HG03097 (cell line): ENCODE measurements around the gene ATG14.
"Not testable (repeated sequence)": the region's sequence is repeated elsewhere in the genome, so short reads cannot be mapped to it uniquely, and the experiment has no call there.

Experiments
- ATAC-seq: cut with Tn5 transposase; IDR thresholded peaks from one replicate; pipeline ENCODE4 v1.9.1; 2021; ENCODE audit not compliant: unreplicated experiment, low FRiP score

ATG14 gene, protein sequence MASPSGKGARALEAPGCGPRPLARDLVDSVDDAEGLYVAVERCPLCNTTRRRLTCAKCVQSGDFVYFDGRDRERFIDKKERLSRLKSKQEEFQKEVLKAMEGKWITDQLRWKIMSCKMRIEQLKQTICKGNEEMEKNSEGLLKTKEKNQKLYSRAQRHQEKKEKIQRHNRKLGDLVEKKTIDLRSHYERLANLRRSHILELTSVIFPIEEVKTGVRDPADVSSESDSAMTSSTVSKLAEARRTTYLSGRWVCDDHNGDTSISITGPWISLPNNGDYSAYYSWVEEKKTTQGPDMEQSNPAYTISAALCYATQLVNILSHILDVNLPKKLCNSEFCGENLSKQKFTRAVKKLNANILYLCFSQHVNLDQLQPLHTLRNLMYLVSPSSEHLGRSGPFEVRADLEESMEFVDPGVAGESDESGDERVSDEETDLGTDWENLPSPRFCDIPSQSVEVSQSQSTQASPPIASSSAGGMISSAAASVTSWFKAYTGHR

GRCh38 chr14:55411426-55412389 lies at the start of gene ATG14:
Gene ATG14, minus strand, starts transcription at chr14:55411830. Its CDS starts 8 bp downstream, at chr14:55411822.
- peak; percentile 92 for ATAC-seq

DNA sequence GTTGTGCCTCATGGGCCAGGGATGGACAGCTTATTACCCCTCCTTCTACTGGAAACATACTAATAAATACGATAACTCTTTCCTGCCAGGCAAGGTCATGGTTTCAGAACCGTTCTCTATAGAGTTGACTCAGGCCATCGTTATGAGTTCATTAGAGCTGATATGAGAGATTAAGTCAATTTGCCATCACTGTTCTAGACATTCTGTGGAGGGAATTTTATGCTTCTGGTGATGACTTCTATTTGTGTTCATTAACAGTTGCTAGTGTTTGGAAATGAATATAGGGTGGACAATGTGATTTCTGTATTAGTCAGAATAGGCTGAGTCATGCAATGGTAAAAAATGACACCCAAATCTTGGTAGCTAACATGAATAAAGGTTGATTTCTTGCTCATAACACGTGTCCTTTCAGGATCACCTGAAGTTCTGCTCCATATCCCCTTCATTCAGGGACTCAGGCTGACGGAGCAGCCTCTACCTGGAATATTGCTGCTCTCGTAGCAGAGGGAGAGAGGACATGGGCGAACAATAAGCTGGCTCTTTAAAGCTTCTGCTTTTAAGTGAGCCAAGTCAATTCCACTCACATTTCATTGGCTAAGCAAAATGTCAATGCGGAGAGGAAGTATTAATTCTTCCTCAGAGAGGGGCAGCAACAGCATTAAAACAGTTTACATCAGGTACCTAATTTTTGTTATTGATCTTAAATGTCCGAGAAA lies 47.3 kb upstream of the ATG14 start:
- peak; percentile 73 for ATAC-seq

DNA sequence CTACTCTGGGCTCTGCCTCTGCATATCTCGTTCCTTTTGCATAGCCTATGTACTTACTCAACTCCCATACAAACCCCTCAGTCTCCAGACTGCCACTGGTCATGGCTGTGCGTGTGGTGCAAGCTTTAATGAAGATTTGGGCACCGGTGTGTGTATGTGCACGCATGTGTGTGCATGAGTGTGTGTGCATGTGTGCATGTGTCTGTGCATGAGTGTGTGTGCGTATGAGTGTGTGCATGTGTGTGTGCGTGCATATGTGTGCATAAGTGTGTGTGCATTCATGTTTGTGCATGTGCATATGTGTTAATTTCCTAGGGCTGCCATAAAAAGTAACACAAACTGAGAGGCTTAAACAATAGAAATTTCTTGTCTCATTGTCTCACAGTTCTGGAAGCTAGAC lies 45.9 kb upstream of the ATG14 start:
- no peak for ATAC-seq

DNA sequence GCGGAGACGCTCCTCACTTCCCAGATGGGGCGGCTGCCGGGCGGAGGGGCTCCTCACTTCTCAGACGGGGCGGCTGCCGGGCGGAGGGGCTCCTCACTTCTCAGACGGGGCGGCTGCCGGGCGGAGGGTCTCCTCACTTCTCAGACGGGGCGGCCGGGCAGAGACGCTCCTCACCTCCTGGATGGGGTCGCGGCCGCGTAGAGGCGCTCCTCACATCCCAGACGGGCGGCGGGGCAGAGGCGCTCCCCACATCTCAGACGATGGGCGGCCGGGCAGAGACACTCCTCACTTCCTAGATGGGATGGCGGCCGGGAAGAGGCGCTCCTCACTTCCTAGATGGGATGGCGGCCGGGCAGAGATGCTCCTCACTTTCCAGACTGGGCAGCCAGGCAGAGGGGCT lies 44.8 kb upstream of the ATG14 start:
- not testable (repeated sequence) for ATAC-seq

- ATAC-seq, result no peak
These were observed 42.8 kb upstream of the ATG14 start for GRCh38 chr14:55454264-55455002.

DNA sequence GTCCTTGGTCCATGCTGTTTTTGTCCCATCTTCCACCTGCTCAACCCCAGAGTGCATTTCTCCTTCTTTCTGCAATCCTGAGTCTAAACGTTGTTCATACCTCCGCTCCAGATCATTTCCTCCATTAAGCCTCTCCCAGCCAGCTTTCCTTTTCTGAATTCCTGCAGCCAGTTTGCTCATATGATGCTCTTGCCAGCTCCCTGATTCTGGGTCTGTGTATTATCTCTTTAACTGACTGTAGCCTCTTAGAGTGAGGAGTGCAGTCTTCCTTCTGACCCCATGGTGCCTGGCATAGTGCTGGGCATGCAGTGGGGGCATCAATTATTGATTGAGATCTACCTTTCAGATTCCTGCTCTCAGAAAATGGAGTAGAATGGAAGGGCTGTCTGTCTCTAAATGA lies 40.3 kb upstream of the ATG14 start:
- ATAC-seq, result no peak

DNA sequence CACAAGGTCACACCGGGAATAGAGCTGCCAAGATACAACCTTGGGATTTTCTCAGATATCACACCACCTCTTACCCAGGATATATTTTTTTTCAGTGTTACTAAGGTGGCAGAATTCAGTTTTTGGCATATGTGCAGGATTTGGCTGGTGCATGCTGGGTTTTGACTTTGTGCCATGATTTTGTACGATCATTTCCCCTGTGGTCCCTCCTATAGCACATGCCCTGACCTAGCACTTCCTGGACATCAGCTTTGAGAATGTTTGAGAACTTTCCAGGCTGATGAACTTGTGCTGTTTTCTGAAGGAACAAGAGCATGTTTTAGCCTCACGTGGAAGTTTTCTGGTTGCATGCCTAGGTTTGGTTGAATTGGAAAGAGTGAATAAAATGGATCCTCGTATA lies 39.8 kb upstream of the ATG14 start:
- no peak for ATAC-seq

DNA sequence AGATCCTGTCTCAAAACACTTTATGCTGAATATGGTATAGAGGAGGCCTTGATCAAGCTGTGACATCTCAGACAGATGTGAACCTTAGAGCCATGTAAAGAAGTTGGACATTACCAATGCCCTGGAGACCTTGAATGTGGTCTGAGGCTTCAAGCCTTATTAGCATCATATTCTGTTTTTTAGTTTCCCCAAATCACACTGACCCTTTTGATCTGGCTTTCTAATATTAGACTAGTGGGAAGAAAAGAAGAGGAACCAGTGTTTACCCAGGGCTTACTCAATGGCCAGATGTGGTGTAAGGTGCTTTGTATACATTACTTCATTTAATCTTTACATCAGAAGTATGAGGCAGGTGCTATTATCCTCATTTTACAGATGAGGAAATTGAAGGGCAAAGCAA lies 39.4 kb upstream of the ATG14 start:
- ATAC-seq, result no peak

DNA sequence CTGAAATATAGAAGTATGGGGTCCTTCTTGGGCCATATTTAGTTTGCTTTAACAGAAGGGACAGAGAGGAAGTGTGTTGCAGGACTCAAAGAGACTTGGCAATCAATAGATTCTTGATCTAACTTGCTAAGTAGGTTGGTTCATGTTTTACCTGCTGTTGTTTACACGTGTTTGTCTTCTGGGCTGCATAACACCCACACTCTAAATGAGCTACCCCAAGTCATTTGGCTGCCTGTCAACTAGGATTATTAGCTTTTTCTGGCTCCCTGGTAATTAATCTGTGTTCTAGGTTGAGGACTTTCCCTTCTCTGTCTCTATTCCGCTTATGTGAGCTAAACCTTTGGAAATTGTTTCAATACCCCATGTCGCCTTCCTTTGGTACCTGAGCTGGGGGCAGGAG lies 38.9 kb upstream of the ATG14 start:
- ATAC-seq, result no peak

DNA sequence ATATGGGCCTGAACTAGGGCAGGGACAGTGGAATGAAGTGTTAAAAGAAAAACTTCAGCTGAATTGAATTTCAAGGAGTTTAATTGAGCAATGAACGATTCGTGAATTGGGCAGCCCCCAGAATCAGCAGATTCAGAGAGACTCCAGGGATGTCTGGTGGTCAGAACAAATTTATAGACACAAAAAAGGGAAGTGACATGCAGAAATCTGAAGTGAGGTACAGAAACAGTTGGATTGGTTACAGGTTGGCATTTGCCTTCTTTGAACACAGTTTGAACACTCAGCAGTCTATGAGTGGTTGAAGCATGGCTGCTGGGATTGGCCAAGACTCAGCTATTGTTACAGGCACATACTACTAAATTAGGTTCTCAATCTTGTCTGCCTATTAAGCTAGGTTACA lies 38.5 kb upstream of the ATG14 start:
- ATAC-seq, result no peak

GRCh38 chr14:55449116-55449515 lies 37.5 kb upstream of the ATG14 start:
- ATAC-seq, result no peak

DNA sequence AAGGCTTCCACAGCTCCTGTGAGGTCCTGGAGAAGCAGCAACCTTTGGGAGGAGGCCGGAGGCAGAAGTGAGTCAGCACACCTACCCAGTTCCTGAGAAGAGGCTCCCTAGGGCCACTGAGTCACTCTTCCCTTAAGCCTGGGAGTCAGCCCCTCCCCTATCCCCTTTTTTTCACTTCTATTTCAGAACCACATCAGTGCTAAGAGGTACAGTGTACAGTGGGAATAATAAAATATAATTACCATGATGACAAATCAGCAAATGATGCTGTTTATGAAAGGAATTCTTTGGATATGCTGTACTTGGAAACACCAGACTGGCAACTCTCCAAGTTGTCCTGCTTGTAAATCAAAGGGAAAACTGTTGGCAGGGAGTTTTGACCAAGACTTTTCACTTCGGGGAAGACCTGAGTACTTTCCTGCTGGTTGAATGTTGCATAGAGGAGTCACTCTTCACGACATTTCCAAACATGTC lies 36.5 kb upstream of the ATG14 start:
- ATAC-seq, result no peak

GRCh38 chr14:55446833-55447232 lies 35.2 kb upstream of the ATG14 start:
- ATAC-seq, result no peak

DNA sequence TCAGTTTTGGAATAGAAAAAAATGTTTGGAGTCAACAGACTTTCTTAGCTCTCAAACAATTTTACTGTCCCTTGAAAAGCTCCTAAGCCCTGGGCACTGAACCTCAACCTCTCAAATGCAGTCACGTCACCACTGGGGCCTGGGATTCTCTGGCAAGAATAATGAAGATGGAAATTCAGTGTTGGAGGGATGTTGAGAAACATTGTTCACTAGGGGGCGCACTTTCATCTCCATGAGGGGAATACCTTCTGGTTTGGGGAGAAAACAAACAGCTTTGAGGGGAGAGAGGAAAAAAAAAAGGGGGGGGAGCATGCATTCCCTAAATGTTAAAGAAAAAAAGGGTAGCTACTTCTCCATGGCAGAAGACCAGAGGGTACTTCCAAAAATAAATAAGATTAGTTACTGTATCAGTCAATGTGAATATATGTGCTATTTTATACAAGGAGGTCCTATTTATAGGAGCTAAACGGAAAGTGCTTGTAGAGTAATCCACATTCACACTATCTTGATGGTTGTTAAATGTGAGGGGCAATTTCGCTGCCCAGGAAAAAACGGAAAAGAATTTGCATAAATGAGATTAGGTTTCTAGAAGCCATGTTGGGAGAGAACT lies 34.6 kb upstream of the ATG14 start:
- ATAC-seq, result no peak

DNA sequence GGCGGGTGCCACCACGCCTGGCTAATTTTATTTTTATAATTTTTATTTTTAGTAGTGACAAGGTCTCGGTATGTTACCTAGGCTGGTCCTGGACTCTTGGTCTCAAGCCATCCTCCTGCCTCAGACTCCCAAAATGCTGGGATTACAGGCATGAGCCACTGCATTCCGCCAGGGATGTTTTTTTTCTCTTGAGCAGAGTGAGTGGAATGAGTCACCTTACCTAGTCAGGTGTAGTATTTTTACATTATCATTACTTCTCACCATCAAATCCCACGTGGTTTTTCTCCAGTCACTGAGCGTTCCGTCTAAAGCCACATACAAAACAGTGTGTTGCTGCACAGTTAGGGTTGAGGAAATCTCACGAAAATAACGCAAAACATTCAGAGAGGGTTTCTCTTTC lies 29.7 kb upstream of the ATG14 start:
- ATAC-seq, result no peak

- no peak for ATAC-seq
These were observed 28.8 kb upstream of the ATG14 start, which contains the start of gene TBPL2 for GRCh38 chr14:55440385-55440784. Gene TBPL2, minus strand, starts transcription at chr14:55440616. Its CDS starts 167 bp downstream, at chr14:55440449.

DNA sequence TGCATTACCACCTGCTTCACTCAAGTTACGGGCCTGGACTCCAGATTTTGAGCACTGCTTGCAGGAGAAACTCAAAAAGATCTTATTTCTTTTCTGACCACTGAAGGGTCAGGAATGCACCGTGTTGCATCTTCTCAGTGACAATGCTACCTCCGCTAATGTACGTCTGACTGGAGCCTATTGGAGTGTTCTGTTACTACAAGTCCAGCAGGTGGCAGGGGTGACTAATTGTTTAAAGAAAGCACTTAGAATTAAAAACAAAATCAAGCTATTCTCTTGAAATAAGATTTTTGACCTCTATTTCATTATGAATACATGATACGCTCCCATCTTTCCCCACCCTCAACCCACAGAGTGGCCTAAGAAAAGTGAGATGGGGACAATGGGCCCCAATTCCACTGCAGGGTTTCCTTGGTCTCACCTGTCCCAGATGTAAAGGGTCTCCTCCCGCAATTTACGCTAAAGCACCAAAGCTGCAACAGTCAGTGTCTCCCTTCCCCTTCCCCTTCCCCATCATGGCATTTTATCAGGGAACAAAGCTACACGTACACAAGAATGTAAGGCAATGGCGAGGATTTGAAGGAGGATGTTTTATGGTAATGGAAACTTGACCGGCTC lies 26.5 kb upstream of the ATG14 start:
- no peak for ATAC-seq

DNA sequence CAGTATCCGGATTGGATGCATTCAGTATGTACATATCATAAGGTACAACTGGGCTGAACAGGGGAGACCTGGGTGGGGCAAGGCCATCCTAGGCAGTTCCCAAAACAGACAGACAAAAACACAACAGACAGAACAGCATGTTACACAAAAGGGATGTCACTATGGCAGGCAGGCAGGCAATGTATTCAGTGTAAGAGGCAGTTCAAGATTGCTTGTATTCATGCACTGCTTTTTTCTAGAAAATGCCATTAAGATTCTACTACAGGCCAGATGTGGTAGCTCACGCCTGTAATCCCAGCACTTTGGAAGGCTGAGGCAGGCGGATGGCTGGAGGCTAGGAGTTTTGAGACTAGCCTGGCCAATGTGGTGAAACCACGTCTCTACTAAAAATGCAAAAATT lies 25.3 kb upstream of the ATG14 start:
- ATAC-seq, result no peak

DNA sequence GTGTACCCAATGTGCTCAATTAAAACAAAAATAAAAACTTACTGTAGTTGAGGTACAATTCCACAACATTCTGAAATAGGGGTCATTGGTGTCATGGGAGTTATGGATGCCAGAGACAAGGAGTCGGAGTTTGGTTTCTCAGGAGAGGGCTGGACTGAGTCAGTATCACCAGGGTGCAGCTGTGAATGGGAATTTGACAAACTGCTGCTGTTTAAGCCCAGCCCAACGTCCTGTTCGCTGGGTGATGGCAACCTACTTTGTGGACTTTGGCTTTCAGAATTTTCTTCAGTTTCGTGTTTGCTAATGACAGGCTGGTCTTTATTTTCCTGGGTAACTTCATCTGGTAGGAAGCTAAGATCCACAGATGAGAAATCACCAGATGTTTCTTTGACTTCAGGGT lies 24.9 kb upstream of the ATG14 start:
- ATAC-seq, result no peak
